CD4-positive, CD25-positive, alpha-beta regulatory T cell (primary cell): ENCODE measurements around the gene HDAC10. TPM values are rescaled to one million over a fixed set of nuclear protein-coding genes. Genes with fewer than 3 reads are reported as not detected.

Source experiments
- ATAC-seq, 2 donors: fragments of 150-1000 bp; cut with Tn5 transposase; one replicate each; pipeline ENCODE4 v1.10.0; 2021; ENCODE audit warnings: low read depth in 2 of 2, moderate number of reproducible peaks in 2 of 2, moderate library complexity in 1 of 2
- DNase-seq, 3 donors: peaks; one replicate each; pipeline versions ENCODE4 v3.0.0 to v3.0.0-alpha.2; 2012 to 2022; ENCODE audit warnings: mixed read lengths in 1 of 3
- H3K27ac ChIP-seq: one replicate; pipeline ENCODE4 v1.7.0; 2013; ENCODE audit warnings: mild to moderate bottlenecking, low read length; ENCODE audit not compliant: insufficient read depth, poor library complexity, severe bottlenecking
- H3K27me3 ChIP-seq: one replicate; pipeline ENCODE4 v1.7.0; 2013; ENCODE audit warnings: low read length; ENCODE audit not compliant: control insufficient read depth, insufficient read depth
- H3K36me3 ChIP-seq: one replicate; pipeline ENCODE4 v1.7.0; 2013; ENCODE audit warnings: mild to moderate bottlenecking, low read length, moderate library complexity; ENCODE audit not compliant: control insufficient read depth, insufficient read depth
- H3K4me1 ChIP-seq: 2 replicates; pipeline ENCODE4 v1.7.0; 2013; ENCODE audit warnings: mild to moderate bottlenecking, low read length; ENCODE audit not compliant: insufficient read depth, control insufficient read depth, poor library complexity, severe bottlenecking
- H3K4me3 ChIP-seq: one replicate; pipeline ENCODE4 v1.7.0; 2013; ENCODE audit warnings: low read depth, mild to moderate bottlenecking, low read length, moderate library complexity
- H3K9me3 ChIP-seq, 2 experiments: 1 replicate in 1 of 2; 2 replicates in 1 of 2; pipeline ENCODE4 v1.7.0; 2013; ENCODE audit warnings: low read length in 2 of 2, mild to moderate bottlenecking in 1 of 2, moderate library complexity in 1 of 2; ENCODE audit not compliant: control insufficient read depth in 2 of 2
- H3K27ac Mint-ChIP-seq, 3 donors: one replicate each; pipeline ENCODE4 v1.8.0; 2020 to 2022; ENCODE audit warnings: mild to moderate bottlenecking in 3 of 3, mixed read lengths in 3 of 3, moderate library complexity in 2 of 3
- H3K27me3 Mint-ChIP-seq: one replicate; pipeline ENCODE4 v1.8.0; 2022; ENCODE audit warnings: mild to moderate bottlenecking, mixed read lengths
- H3K36me3 Mint-ChIP-seq: one replicate; pipeline ENCODE4 v1.8.0; 2020; ENCODE audit warnings: mixed read lengths
- H3K4me1 Mint-ChIP-seq, 4 donors: one replicate each; pipeline ENCODE4 v1.8.0; 2020 to 2022; ENCODE audit warnings: mixed read lengths in 4 of 4, mild to moderate bottlenecking in 1 of 4
- H3K4me3 Mint-ChIP-seq, 4 donors: one replicate each; pipeline ENCODE4 v1.8.0; 2020 to 2022; ENCODE audit warnings: mild to moderate bottlenecking in 4 of 4, mixed read lengths in 4 of 4, moderate library complexity in 3 of 4
- H3K9me3 Mint-ChIP-seq, 7 donors: one replicate each; pipeline ENCODE4 v1.8.0; 2020 to 2022; ENCODE audit warnings: mixed read lengths in 7 of 7, mild to moderate bottlenecking in 3 of 7, moderate library complexity in 2 of 7
- polyA plus RNA-seq, 4 donors: library from polyadenylated mRNA; unstranded; fragments of 300-500 nt; fragmentation: Illumina TruSeq; gene quantifications; one replicate each; pipeline ENCODE4 v1.2.3, GENCODE V29; 2021
- total RNA-seq: library from RNA; stranded (reverse); gene quantifications from one replicate; pipeline ENCODE4 v1.2.3, GENCODE V29; 2022

The HDAC10 gene
- total and polyA plus RNA-seq, 5 donors from 2014 or later = 6.0 to 125 (median 7.5) TPM

DNA sequence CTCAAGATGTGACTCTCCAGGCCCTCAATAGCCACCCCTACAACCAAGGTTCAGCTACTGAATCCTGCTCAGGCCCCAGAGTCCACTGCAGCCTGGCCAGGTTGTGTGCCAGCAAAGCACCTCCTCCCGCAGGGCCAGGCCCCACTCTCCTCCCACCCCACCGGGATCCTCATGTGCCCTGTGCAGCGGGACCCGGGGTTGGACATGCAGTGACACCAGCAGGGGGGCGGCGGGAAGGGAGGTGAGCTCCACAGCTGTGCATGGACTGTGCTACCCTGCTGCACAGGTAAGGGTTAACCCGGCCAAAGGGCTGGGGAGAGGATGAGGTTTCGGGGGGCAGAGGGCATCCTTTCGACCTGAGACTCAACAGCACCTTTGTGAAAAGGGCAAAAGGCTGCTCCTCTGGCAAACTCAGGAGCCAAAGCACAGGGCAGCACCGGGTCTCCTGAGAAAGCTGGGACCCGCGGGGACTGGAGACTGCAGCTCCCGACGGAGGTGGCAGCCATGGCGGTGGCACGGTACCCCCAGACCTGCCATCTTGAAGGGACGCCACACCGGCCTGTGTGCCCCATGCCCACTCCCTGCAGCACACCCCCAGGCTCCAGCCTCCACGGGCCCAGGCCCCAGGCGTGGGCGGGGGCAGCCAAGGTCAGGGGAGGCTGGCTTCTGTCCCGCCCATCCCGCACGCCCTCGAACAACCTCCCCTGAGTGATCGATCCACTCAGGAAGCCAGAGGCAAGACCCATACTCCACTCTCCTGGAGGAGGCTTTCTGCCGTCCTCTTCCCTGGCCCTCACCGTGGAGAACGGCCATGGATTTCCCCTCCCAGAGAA is 45.8 kb upstream of the HDAC10 start:
- peaks cover 34% of the 10 kb centered on the region for H3K27me3 Mint-ChIP-seq
- no peak overlapping the region for H3K27ac Mint-ChIP-seq
- DNase-seq = no peak
- H3K9me3 Mint-ChIP-seq = peaks cover 0 to 1% (median 0%) of the 10 kb centered on the region in 7 donors
- no peak for ATAC-seq
- no peak overlapping the region for H3K27ac ChIP-seq
- H3K4me1 Mint-ChIP-seq = peaks cover 0 to 9% (median 0%) of the 10 kb centered on the region in 4 donors
- no peak overlapping the region for H3K4me3 ChIP-seq
- H3K36me3 Mint-ChIP-seq = no peaks in the 10 kb centered on the region
- no peaks in the 10 kb centered on the region for H3K9me3 ChIP-seq
- no peak overlapping the region for H3K4me3 Mint-ChIP-seq
- H3K36me3 ChIP-seq = no peaks in the 10 kb centered on the region
- H3K4me1 ChIP-seq = peaks cover 4% of the 10 kb centered on the region
- no peaks in the 10 kb centered on the region for H3K27me3 ChIP-seq

DNA sequence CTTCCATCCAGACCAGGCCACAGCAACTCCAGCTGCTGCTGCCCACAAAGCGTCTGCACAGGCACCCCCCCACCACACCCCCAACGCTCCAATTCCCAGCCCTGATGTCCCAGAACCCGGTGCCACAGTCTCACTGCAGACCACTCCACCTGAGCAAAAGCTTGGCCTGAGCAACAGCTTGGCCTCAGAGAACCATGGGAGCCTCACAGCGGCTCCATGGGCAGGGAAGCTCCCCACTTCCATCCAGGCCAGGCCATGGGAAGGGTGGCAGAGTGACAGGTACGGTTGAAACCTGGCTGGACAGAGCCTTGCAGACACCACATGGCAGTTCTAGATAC is 43.2 kb upstream of the HDAC10 start:
- Mint-ChIP-seq H3K4me1 (peaks cover 0 to 9% (median 0%) of the 10 kb centered on the region in 4 donors), H3K4me3 (no peak overlapping the region), H3K9me3 (no peaks in the 10 kb centered on the region), H3K27me3 (peaks cover 34% of the 10 kb centered on the region), H3K36me3 (no peaks in the 10 kb centered on the region), H3K27ac (no peak overlapping the region)
- Histone ChIP-seq H3K36me3 (no peaks in the 10 kb centered on the region), H3K27me3 (no peaks in the 10 kb centered on the region), H3K4me1 (peaks cover under 1% of the 10 kb centered on the region), H3K9me3 (no peaks in the 10 kb centered on the region), H3K27ac (no peak overlapping the region), H3K4me3 (no peak overlapping the region)
- no peak for ATAC-seq
- DNase-seq = no peak

DNA sequence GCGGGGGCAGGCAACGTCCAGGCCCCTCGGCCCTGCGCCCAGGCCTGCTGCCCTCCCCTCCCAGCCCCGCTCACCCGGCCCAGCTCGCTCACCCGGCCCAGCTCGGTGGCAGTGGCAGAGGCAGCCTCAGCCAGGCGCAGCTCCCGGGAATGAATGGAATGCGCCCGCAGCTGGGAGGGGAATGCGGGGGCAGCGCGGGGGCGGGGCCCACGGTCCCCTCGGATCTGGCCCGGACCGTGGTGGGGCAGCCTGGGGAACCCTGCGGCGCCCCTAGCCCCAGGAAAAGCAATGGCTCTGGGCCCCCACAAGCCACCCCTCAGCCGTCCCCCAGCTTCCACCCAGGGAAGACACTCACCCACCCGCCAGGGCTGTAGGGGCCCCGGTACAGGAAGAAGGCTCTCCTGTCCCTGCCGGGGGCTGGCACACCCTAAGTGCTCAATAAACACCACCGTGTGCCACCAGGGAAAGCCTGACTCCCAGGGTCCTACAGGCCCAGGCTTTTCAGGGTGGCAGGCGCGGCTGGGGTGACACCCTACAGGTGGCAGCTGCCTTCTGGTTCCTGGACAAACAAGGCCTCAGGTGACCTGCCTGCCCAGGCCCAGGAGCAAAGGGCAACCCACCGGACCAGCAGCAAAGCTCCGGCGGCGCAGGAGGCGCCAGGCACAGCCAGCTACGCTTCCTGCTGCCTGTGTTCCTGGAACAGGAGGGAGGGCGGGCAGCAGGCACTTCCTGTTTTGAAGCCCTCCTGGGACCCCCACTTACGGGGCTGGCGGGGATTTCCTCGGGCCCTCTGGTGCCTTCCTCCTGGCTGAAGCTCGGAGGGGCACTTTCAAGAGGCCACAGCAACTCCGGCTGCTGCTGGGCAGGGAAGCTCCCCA is 42.6 kb upstream of the HDAC10 start:
- Histone ChIP-seq H3K27ac (no peak overlapping the region), H3K4me3 (no peak overlapping the region), H3K4me1 (no peaks in the 10 kb centered on the region), H3K27me3 (no peaks in the 10 kb centered on the region), H3K36me3 (no peaks in the 10 kb centered on the region), H3K9me3 (no peaks in the 10 kb centered on the region)
- Mint-ChIP-seq H3K36me3 (no peaks in the 10 kb centered on the region), H3K27me3 (peaks cover 32% of the 10 kb centered on the region), H3K4me1 (peaks cover 0 to 8% (median 0%) of the 10 kb centered on the region in 4 donors), H3K27ac (no peak overlapping the region), H3K9me3 (no peaks in the 10 kb centered on the region), H3K4me3 (no peak overlapping the region)
- DNase-seq = peak in 1 of 3 donors; percentile 65
- ATAC-seq = peak; percentile 14 to 42

DNA sequence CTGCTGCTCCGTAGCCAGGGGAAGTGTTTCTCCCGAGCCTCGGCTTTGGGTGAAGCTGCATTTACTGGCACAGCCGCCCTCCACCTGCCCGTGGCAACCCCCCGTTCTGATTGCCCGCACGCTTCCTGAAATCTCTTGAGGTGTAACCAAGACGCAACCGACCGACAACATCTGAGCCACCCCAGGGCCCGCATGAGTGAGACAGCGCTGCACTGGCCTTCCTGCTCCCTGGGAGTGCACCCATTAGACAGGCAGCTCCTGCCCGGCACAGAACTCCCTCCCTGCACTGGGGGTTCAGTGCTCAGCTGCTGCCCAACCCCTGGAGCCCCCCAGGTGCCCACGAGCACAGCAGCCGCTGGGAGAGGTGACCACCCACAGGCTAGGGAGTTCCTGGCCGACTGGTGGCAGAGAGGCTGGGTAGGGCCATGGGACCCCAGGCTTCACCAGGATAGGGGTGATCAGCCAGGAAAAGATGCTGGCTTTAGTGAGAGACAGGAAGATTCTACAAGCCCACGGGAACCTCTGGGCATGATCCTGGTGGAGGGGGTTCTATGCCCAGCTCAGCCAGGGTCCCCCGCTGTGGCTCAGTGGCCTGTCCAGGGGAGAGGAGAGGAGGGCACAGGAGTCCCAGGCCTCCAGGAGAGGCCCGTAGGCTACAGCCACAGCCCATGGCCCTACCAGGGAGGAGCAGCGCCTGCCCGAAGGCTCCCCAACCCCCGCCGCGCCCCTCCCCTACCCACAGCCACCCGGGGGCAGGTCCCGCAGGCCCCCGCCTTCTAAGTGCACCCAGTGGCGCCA is 41.8 kb upstream of the HDAC10 start:
- Mint-ChIP-seq H3K27me3 (peaks cover 23% of the 10 kb centered on the region), H3K4me3 (peak overlapping the region in 2 of 4 donors; percentile 58 to 62), H3K9me3 (no peaks in the 10 kb centered on the region), H3K36me3 (no peaks in the 10 kb centered on the region), H3K4me1 (peaks cover 0 to 6% (median 0%) of the 10 kb centered on the region in 4 donors), H3K27ac (peak overlapping the region in 2 of 3 donors; percentile 47 to 83)
- no peaks in the 10 kb centered on the region for H3K36me3 ChIP-seq
- ATAC-seq = peak in 1 of 2 donors; percentile 31
- peak in 1 of 3 donors; percentile 56 for DNase-seq
- no peaks in the 10 kb centered on the region for H3K4me1 ChIP-seq
- no peak overlapping the region for H3K27ac ChIP-seq
- no peak overlapping the region for H3K4me3 ChIP-seq
- H3K27me3 ChIP-seq = no peaks in the 10 kb centered on the region
- H3K9me3 ChIP-seq = no peaks in the 10 kb centered on the region

DNA sequence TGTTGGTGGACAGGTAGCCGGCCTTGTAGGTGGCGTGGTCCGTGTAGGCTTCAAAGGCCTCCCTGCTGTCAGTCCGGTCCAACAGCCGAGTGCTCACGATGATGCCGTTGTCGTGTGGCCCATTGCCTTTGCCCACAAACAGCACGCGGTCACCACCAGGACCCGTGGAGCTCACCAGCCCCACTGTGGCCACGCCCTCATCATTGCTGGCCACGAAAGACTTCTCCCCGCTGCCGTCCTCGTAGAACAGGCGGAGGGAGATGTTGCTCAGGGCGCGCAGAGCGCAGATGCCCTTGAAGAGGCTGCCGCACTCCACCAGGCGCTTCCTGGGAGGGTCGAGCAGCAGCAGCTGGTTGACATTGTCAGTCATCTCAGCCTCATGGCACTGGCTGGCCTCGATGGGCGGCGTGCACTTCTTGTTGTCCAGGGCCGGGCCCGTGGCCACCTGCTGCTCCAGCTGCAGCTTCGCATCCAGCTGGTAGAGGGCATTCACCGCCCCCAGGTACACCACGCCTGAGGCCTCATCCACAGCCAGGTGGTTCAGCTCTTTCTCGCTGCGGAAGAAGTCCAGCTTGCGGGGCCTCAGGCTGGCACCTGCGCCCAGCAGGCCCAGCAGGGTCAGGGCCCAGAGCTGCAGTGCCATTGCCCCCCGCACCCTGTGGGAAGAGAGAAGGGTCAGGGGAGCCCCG is 39.0 kb upstream of the HDAC10 start:
- Mint-ChIP-seq H3K4me1 (peaks cover 0 to 4% (median 0%) of the 10 kb centered on the region in 4 donors), H3K4me3 (no peak overlapping the region), H3K27ac (no peak overlapping the region), H3K9me3 (no peaks in the 10 kb centered on the region), H3K27me3 (peaks cover 15% of the 10 kb centered on the region), H3K36me3 (no peaks in the 10 kb centered on the region)
- Histone ChIP-seq H3K36me3 (no peaks in the 10 kb centered on the region), H3K4me3 (no peak overlapping the region), H3K27ac (no peak overlapping the region), H3K9me3 (no peaks in the 10 kb centered on the region), H3K4me1 (no peaks in the 10 kb centered on the region), H3K27me3 (no peaks in the 10 kb centered on the region)
- ATAC-seq (no peak), DNase-seq (no peak)

DNA sequence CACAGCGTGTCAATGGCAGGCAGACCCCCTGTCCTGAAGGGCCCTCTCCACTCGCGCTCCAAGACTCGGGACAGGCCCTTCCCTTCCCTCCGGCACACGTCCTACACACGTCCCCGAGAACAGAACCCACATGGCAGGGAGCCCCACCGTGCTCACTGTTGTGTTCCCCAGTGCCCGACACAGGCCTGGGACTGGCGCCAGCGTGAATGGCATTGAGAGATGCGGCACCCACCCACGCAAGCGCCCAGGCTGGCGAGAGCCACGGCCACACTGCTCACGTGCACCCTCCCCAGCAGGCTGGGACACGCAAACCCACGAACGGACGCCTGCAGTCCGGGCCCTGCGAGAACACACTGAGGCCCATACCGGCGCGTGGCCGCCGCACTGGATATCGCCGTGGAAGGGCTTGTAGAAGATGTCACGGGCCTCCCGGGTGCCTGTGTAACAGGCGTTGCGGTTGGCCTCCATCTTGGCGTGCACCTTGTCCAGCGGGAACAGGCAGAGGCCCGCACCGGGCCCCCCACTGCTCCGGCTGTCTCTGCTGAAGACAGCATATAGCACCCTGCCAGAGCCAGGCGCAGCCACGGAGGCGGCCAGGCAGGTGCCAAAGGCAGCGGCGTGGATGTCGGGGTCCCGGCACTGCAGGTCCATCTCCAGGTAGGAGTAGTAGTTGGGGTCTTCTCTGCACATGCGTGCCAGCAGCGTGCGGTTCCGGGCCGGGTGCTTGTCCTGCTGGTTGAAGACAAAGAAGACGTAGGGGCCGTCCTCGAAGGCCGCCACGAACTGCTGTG is 38.3 kb upstream of the HDAC10 start:
- no peaks in the 10 kb centered on the region for H3K9me3 Mint-ChIP-seq
- H3K27ac ChIP-seq = no peak overlapping the region
- H3K4me3 Mint-ChIP-seq = no peak overlapping the region
- no peaks in the 10 kb centered on the region for H3K4me1 ChIP-seq
- DNase-seq (no peak), ATAC-seq (no peak)
- H3K9me3 ChIP-seq = no peaks in the 10 kb centered on the region
- H3K36me3 Mint-ChIP-seq = no peaks in the 10 kb centered on the region
- no peak overlapping the region for H3K27ac Mint-ChIP-seq
- H3K4me1 Mint-ChIP-seq = peaks cover 0 to 4% (median 0%) of the 10 kb centered on the region in 4 donors
- peaks cover 8% of the 10 kb centered on the region for H3K27me3 Mint-ChIP-seq
- H3K27me3 ChIP-seq = no peaks in the 10 kb centered on the region
- no peaks in the 10 kb centered on the region for H3K36me3 ChIP-seq
- H3K4me3 ChIP-seq = no peak overlapping the region
